HG03108 (cell line): Measurements from ENCODE around the gene SPATC1L.
"Not testable (repeated sequence)": the region's sequence is repeated elsewhere in the genome, so short reads cannot be mapped to it uniquely, and the experiment has no call there.

ENCODE experiments used
- ATAC-seq: cut with Tn5 transposase; IDR thresholded peaks from one replicate; pipeline ENCODE4 v1.9.1; 2021; ENCODE audit warnings: moderate library complexity; ENCODE audit not compliant: unreplicated experiment

Gene SPATC1L

GRCh38 chr21:46184625-46185555 lies 631 bp upstream of the SPATC1L start:
- ATAC-seq, result peak; percentile 55

DNA sequence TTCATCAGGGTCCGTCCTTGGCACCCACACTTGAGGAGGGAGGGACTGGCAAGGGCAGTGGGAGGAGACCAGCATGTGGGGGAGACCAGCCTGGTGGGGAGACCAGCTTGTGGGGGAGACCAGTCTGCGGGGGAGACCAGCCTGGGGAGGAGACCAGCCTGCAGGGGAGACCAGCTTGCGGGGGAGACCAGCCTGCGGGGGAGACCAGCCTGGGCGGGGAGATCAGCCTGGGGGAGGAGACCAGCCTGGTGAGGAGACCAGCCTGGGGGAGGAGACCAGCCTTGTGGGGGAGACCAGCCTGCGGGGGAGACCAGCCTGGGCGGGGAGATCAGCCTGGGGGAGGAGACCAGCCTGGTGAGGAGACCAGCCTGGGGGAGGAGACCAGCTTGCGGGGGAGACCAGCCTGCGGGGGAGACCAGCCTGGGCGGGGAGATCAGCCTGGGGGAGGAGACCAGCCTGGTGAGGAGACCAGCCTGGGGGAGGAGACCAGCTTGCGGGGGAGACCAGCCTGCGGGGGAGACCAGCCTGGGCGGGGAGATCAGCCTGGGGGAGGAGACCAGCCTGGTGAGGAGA lies 836 bp downstream of the SPATC1L start:
- not testable (repeated sequence) for ATAC-seq

DNA sequence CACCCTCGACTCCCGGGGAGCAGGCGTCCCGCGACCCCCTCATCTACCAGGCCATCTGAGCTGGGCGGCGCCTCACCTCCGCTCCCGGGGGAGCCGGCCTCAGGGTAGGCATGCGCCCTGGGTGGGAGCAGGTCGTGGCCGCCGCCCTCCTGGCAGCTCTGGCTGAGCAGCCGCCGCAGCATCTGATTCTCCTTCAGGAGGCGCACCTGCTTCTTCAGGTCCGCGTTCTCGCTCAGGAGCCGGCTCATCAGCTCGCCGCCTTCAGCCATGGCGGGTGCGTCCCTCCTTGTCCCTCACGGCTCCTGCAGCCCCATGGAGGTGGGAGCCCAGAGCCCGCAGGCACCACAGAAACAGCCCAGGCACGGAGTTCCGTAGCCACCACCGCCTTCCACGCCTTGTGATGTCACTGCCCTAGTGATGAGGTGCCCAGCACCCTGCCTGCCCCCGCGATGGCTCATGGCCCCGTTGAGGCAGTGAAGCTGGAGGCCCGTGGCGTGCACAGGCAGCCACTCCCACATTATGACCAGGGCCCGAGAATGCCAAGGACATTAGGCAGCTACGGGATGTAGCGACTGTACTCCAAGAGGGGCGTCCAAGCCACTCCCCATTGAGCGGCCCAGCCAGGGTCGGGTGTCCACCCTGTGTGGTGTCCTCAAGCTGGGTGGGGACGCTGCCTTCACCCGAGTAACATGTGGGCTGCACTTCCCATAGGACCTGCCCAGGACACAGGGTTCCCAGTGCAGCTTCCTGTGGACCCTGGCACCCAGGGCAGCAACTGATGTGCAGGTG lies 1.5 kb downstream of the SPATC1L start:
- ATAC-seq, result no peak

- ATAC-seq, result no peak
Observed at GRCh38 chr21:46181953-46182547, 2.2 kb downstream of the SPATC1L start.

DNA sequence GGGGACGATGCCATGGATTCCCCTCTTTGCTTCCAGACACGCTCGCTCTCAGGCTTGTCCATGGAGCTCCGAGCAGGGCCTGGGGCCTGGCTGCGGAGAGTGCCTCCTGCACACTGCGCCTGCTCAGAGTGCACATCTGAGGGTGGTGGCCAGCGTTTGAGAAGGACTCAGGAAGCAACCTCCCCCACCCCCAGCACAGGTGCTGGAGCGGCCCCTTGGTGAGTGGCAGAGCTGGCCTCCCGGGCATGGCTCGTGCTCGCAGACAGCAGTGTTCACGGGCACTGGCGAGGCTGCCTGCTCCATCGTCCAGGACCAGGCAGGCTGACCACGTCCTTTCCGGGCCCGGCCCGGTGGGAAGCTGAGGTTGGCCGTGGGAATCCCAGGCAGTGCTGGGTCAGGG lies 2.8 kb downstream of the SPATC1L start:
- ATAC-seq, result no peak

GRCh38 chr21:46180778-46181391 lies 3.4 kb downstream of the SPATC1L start:
- no peak for ATAC-seq

GRCh38 chr21:46180079-46180722 lies 4.1 kb downstream of the SPATC1L start:
- ATAC-seq, result no peak

GRCh38 chr21:46179708-46180078 lies 4.6 kb downstream of the SPATC1L start:
- no peak for ATAC-seq

DNA sequence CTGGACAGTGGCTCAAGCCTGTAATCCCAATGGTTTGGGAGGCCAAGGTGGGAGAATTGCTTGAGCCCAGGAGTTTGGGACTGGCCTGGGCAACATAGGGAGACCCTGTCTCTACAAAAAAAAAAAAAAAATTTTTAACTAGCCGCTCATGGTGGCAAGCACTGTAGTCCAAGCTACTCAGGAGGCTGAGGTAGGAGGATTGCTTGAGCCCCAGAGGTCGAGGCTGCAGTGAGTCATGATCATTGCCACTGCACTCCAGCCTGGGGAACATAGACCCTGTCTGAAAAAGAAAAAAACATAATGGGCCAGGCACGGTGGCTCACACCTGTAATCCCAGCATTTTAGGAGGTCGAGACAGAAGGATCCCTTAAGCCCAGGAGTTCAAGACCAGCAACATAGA lies 5.3 kb downstream of the SPATC1L start:
- no peak for ATAC-seq

DNA sequence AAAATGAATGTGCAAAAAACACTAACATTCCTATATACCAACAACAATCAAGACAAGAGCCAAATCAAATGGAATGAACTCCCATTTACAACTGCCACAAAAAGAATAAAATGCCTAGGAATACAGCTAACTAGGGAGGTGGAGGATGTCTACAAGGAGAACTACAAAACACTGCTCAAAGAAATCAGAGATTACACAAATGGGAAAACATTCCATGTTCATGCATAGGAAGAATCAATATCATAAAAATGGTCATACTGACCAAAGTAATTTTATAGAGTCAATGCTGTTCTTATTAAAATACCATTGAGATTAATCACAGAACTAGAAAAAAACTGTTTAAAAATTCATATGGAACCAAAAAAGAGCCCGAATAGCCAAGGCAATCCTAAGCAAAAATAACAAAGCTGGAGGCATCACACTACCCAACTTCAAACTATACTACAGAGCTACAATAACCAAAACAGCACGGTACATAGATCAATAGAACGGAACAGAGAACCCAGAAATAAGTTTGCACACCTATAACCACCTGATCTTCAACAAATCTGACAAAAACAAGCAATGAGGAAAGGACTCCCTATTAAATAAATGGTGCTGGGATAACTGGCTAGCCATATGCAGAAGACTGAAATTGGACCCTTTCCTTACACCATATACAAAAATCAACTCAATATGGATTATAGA lies 7.7 kb downstream of the SPATC1L start:
- ATAC-seq, result not testable (repeated sequence)

GRCh38 chr21:46173573-46173972 lies 10.7 kb downstream of the SPATC1L start:
- ATAC-seq, result no peak

DNA sequence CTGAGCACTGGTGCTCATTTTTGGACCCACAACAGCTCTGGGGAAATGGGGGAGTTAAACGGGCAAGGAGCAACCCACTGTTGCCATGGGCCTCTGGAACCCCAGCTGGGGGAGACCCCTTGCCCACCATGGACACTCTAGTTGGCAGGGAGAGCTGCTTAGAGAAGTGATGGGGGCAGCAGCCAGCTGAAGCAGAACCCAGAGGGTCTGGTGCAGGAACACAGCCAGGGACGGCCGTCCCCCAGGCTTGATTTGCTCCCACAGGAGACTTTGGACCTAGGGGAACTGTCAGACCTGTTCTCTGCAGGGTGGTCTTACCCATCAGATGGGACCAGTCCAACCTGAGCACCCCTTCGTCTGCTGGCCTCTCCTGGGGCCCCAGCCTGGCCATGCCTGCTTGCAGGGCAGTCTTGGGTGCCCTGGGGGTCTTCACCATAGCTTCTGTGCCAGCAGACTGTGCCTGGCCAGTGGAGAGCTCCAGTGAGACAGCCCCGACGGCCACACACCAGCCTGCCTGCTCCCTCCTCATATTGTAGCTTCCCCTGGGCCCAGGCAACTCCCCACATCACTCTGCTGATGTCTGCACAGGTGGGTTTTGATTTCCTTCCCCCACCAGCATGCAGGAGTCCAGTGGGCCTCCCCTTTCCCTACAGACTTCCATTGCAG lies 11.3 kb downstream of the SPATC1L start:
- ATAC-seq, result no peak

- ATAC-seq, result no peak
Observed at GRCh38 chr21:46171996-46172862, 12.0 kb downstream of the SPATC1L start.

GRCh38 chr21:46171585-46171984 lies 12.7 kb downstream of the SPATC1L start:
- no peak for ATAC-seq

DNA sequence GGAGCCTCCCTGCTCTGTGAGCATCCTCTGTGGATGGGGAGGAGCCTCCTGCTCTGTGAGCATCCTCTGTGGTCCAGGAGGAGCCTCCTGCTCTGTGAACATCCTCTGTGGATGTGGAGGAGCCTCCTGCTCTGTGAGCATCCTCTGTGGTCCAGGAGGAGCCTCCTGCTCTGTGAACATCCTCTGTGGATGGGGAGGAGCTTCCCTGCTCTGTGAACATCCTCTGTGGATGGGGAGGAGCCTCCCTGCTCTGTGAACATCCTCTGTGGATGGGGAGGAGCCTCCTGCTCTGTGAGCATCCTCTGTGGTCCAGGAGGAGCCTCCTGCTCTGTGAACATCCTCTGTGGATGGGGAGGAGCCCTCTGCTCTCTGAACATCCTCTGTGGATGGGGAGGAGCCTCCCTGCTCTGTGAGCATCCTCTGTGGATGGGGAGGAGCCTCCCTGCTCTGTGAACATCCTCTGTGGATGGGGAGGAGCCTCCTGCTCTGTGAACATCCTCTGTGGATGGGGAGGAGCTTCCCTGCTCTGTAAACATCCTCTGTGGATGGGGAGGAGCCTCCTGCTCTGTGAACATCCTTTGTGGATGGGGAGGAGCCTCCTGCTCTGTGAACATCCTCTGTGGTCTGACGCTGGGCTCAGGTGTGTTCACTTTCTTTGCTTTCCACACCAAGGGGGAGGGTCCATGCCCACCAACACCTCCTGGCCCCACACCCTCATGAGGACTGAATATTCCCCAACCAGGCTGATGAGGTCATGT lies 13.6 kb downstream of the SPATC1L start:
- not testable (repeated sequence) for ATAC-seq

- ATAC-seq, result no peak
Observed at GRCh38 chr21:46168659-46169386, 15.4 kb downstream of the SPATC1L start.

DNA sequence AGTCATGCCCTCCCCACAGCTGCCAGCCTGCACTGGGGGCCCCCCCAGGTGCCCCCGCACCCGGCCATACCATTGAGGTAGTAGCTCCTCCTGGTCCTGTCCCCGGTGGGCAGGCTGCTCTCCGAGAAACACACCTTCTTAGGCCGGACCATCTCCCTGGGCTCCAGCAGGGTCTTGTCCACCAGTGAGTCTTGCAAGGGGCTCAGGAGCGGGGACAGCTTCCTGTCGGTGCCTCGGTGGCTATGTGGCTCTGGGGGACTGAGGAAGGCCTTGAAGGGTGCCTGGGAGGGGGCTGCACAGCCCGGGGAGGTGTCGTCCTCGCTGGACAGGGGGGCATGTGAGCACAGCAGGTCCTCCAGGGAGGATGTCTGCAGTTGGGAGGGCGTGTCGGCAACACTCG lies 16.0 kb downstream of the SPATC1L start:
- ATAC-seq, result no peak
